B cell (primary cell): ENCODE results near the gene TACO1. TPM values are rescaled to one million over a fixed set of nuclear protein-coding genes. Genes with fewer than 3 reads are reported as not detected.

ENCODE experiments used
- ATAC-seq: fragments of 200-7000 bp; cut with Tn5 transposase; one replicate; pipeline ENCODE4 v1.10.0; 2021; ENCODE audit warnings: low read depth, mild to moderate bottlenecking, moderate number of reproducible peaks, moderate library complexity
- CTCF ChIA-PET: fragments of 350-600 bp; sonication (Branson Sonifier 250); formaldehyde crosslinking; loops from one replicate; lab custom pipeline; 2021; ENCODE audit warnings: antibody characterized with exemption, inconsistent platforms; lab: Charles Lee
- POLR2A ChIA-PET: fragments of 350-600 bp; sonication (Branson Sonifier 250); formaldehyde crosslinking; loops from one replicate; lab custom pipeline; 2021; ENCODE audit warnings: antibody characterized with exemption; lab: Charles Lee
- DNase-seq: peaks from one replicate; pipeline ENCODE4 v3.0.0; 2013
- H2AFZ ChIP-seq: 2 replicates; pipeline ENCODE4 v1.6.1; 2012; ENCODE audit warnings: mild to moderate bottlenecking, low read depth, low read length; ENCODE audit not compliant: insufficient read depth, poor library complexity, severe bottlenecking
- H3K27ac ChIP-seq, 2 donors: 1 replicate in 1 of 2; 2 replicates in 1 of 2; pipeline ENCODE4 v1.5.1; 2012 to 2013; ENCODE audit warnings: low read length in 2 of 2, mild to moderate bottlenecking in 2 of 2, moderate library complexity in 1 of 2
- H3K27me3 ChIP-seq, 4 experiments: fragments of 200-600 bp in 1 of 4; sonication (generic) in 1 of 4; replicated peaks in 1 of 4; 1 replicate in 2 of 4; 2 replicates in 2 of 4; pipeline versions ENCODE4 v1.6.1 to v1.7.0; 2013 to 2016; ENCODE audit warnings: low read length in 3 of 4, mild to moderate bottlenecking in 2 of 4, mixed read lengths in 1 of 4, moderate library complexity in 1 of 4; ENCODE audit not compliant: insufficient read depth in 4 of 4, control insufficient read depth in 3 of 4; ENCODE audit errors: control extremely low read depth in 1 of 4
- H3K36me3 ChIP-seq, 2 experiments: replicated peaks in 1 of 2; 1 replicate in 1 of 2; 2 replicates in 1 of 2; pipeline versions ENCODE4 v1.6.1 to v1.7.1; 2013; ENCODE audit warnings: low read length in 1 of 2; ENCODE audit not compliant: insufficient read depth in 2 of 2, control insufficient read depth in 1 of 2; ENCODE audit errors: control extremely low read depth in 1 of 2, extremely low read depth in 1 of 2
- H3K4me1 ChIP-seq, 2 donors: fragments of 200-600 bp in 1 of 2; sonication (generic) in 1 of 2; 1 replicate in 1 of 2; 2 replicates in 1 of 2; pipeline versions ENCODE4 v1.5.1 to v1.6.1; 2013 to 2017; ENCODE audit warnings: low read length in 2 of 2; ENCODE audit not compliant: control insufficient read depth in 2 of 2, insufficient read depth in 2 of 2
- H3K4me2 ChIP-seq: replicated peaks from 2 replicates; pipeline ENCODE3; 2012; ENCODE audit warnings: mild to moderate bottlenecking, low read depth, low read length; ENCODE audit not compliant: poor library complexity, severe bottlenecking
- H3K4me3 ChIP-seq, 5 experiments: fragments of 200-600 bp in 1 of 5; sonication (generic) in 1 of 5; 1 replicate in 3 of 5; 2 replicates in 2 of 5; pipeline versions ENCODE4 v1.5.1 to v1.7.0; 2011 to 2016; ENCODE audit warnings: low read length in 4 of 5, mild to moderate bottlenecking in 4 of 5, low read depth in 2 of 5, control low read depth in 1 of 5, moderate library complexity in 1 of 5; ENCODE audit not compliant: insufficient read depth in 1 of 5; ENCODE audit errors: control extremely low read depth in 1 of 5, extremely low read depth in 1 of 5
- H3K79me2 ChIP-seq: fragments of 200-600 bp; sonication (generic); one replicate; pipeline ENCODE4 v1.6.0; 2016; ENCODE audit warnings: low read length; ENCODE audit not compliant: control insufficient read depth, insufficient read depth
- H3K9ac ChIP-seq: fragments of 200-600 bp; sonication (generic); 2 replicates; pipeline ENCODE4 v1.6.1; 2017; ENCODE audit warnings: mild to moderate bottlenecking, low read length, moderate library complexity
- H3K9me3 ChIP-seq, 3 donors: one replicate each; pipeline versions ENCODE4 v1.6.1 to v1.7.1; 2013; ENCODE audit warnings: low read length in 2 of 3; ENCODE audit not compliant: control insufficient read depth in 2 of 3, insufficient read depth in 1 of 3; ENCODE audit errors: control extremely low read depth in 1 of 3
- H4K20me1 ChIP-seq: 2 replicates; pipeline ENCODE4 v1.6.0; 2012; ENCODE audit warnings: mild to moderate bottlenecking, low read length; ENCODE audit not compliant: insufficient read depth, control insufficient read depth, poor library complexity, severe bottlenecking
- H3K27ac Mint-ChIP-seq: one replicate; pipeline ENCODE4 v1.8.0; 2021; ENCODE audit warnings: mixed read lengths
- H3K27me3 Mint-ChIP-seq: one replicate; pipeline ENCODE4 v1.8.0; 2021; ENCODE audit warnings: mixed read lengths
- H3K4me1 Mint-ChIP-seq: one replicate; pipeline ENCODE4 v1.8.0; 2021; ENCODE audit warnings: mixed read lengths
- H3K4me3 Mint-ChIP-seq: one replicate; pipeline ENCODE4 v1.8.0; 2021; ENCODE audit warnings: mixed read lengths
- H3K9me3 Mint-ChIP-seq: one replicate; pipeline ENCODE4 v1.8.0; 2022; ENCODE audit warnings: mixed read lengths; ENCODE audit not compliant: insufficient read depth
- EZH2 ChIP-seq: IDR thresholded peaks from 2 replicates; pipeline ENCODE4 v1.6.1; 2012; ENCODE audit warnings: borderline replicate concordance, low read depth, mild to moderate bottlenecking, moderate library complexity, low read length; ENCODE audit not compliant: insufficient read depth, poor library complexity, severe bottlenecking
- WGBS: methylation state at CpG from one replicate; pipeline ENCODE4 v1.1.5; 2013; ENCODE audit warnings: missing lambda C conversion rate; ENCODE audit not compliant: insufficient coverage; 5-methylcytosine and 5-hydroxymethylcytosine counted together
- intact Hi-C: fragments of 100-400 bp; cut with micrococcal nuclease; formaldehyde crosslinking; loops from one replicate; pipeline ENCODE4 v1.10.0; 2022
- polyA minus RNA-seq: library from RNA; depleted of rRNA, polyadenylated mRNA; stranded (reverse); fragments of >200 nt; gene quantifications from 2 replicates; pipeline ENCODE4 v1.2.3, GENCODE V29; 2012
- polyA plus RNA-seq: library from polyadenylated mRNA; depleted of rRNA; stranded (reverse); fragments of >200 nt; gene quantifications from 2 replicates; pipeline ENCODE4 v1.2.3, GENCODE V29; 2012
- total RNA-seq, 2 donors: library from RNA; stranded (reverse); fragments of 120-200 nt in 1 of 2; gene quantifications; 1 replicate in 1 of 2; 2 replicates in 1 of 2; pipeline versions ENCODE4 v1.2.3 to v1.2.4, GENCODE V29; 2013 to 2022
- TF ChIP-seq, protein P1 (sequence below): fragments of 200-600 bp; IDR thresholded peaks from one replicate; pipeline ENCODE4 v1.8.0; 2022; ENCODE audit warnings: antibody characterized with exemption, mild to moderate bottlenecking

The TACO1 gene
- 15.9 and 17.2 TPM in 2 replicates for total RNA-seq
- 9.0 TPM for total RNA-seq (2013)
- 5.8 and 9.7 TPM in 2 replicates for polyA plus RNA-seq
- 6.3 and 8.3 TPM in 2 replicates for polyA minus RNA-seq

DNA sequence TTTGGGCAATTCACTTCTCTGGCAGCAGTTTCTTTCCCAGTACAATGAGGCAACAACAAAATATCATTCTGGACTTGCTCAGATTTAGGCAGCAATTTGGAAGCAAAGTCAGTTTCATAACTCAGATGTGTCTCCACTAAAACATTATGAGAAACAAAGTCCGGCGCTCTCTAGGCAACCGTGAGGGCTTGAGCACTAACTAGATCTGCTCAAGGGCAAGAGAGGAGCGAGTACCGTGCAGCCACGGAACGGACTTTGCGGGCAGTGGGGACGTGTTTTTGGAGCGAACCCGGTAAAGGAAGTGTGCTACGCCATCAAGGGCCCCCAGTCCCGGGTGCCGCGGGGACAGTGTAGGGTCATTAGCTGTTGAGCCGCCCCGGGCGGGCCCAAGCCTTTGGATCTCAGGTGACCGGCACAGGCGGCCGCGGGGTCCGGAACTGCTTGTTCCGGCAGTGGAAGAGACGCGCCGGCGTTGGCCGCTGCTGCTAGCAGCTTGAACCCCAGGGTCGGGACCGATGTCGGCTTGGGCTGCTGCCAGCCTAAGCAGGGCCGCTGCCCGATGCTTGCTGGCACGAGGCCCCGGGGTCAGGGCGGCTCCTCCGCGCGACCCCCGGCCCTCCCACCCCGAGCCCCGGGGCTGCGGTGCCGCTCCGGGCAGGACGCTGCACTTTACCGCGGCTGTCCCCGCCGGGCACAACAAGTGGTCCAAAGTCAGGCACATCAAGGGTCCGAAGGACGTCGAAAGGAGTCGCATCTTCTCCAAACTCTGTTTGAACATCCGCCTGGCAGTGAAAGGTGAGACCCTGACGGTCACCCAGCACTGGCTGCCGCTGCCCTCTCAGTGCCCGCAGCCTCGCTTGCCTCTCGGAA lies at the start of gene TACO1:
TSS of gene TACO1 (plus strand) at position 327 of the 870 bp plus-strand sequence. CDS start at position 516, 189 bp downstream.
- peaks cover 11% of the 10 kb centered on the region for H3K79me2 ChIP-seq
- Mint-ChIP-seq H3K9me3 (no peaks in the 10 kb centered on the region), H3K4me3 (peak within 1 kb of the TSS; percentile 95), H3K4me1 (peaks cover 21% of the 10 kb centered on the region), H3K27me3 (no peaks in the 10 kb centered on the region), H3K27ac (peak within 1 kb of the TSS; percentile 93)
- H3K4me2 ChIP-seq: peak within 1 kb of the TSS; percentile 97
- intact Hi-C loops: loop anchor here (1.0 to 5.0 kb wide), 4 partner anchors 21 to 225 kb away; partner anchors contain the start of genes CYB561, DCAF7 and MAP3K3
- H3K27me3 ChIP-seq: no peaks in the 10 kb centered on the region
- H2AFZ ChIP-seq: peak within 1 kb of the TSS; percentile 86
- H3K36me3 ChIP-seq: peaks cover 0 to 17% of the 10 kb centered on the region in 2 experiments
- H3K27ac ChIP-seq: peak within 1 kb of the TSS; percentile 39 to 88
- CTCF ChIA-PET: interaction anchor here (1.2 to 4.7 kb wide), 3 partner anchors 12 to 175 kb away, joined by 5 to 31 read pairs (median 11); partner anchors contain the start of gene MAP3K3
- TF ChIP-seq, protein P1, sequence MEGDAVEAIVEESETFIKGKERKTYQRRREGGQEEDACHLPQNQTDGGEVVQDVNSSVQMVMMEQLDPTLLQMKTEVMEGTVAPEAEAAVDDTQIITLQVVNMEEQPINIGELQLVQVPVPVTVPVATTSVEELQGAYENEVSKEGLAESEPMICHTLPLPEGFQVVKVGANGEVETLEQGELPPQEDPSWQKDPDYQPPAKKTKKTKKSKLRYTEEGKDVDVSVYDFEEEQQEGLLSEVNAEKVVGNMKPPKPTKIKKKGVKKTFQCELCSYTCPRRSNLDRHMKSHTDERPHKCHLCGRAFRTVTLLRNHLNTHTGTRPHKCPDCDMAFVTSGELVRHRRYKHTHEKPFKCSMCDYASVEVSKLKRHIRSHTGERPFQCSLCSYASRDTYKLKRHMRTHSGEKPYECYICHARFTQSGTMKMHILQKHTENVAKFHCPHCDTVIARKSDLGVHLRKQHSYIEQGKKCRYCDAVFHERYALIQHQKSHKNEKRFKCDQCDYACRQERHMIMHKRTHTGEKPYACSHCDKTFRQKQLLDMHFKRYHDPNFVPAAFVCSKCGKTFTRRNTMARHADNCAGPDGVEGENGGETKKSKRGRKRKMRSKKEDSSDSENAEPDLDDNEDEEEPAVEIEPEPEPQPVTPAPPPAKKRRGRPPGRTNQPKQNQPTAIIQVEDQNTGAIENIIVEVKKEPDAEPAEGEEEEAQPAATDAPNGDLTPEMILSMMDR: no peak
- no peak for TF ChIP-seq EZH2
- H3K9me3 ChIP-seq: no peaks in the 10 kb centered on the region
- 1% methylated on average over 61 of the region's 61 CpGs for WGBS
- peak; percentile 87 for DNase-seq
- peak within 1 kb of the TSS; percentile 67 to 97 (median 91) for H3K4me3 ChIP-seq
- no peaks in the 10 kb centered on the region for H4K20me1 ChIP-seq
- H3K4me1 ChIP-seq: peaks cover 15 to 19% of the 10 kb centered on the region in 2 donors
- peak within 1 kb of the TSS; percentile 93 for H3K9ac ChIP-seq
- POLR2A ChIA-PET: interaction anchor here (0.9 to 2.1 kb wide), 4 partner anchors 21 to 549 kb away, joined by 5 to 8 read pairs (median 6); partner anchors contain the start of genes DCAF7 and MAP3K3
- ATAC-seq: peak; percentile 97
